Cerebellar nuclear complex (tissue), 1 donor: ENCODE data around the gene SPRY4.
A peak's percentile ranks its signal among the peaks of the same experiment; 100 is the strongest.
"Not testable (repeated sequence)": the region's sequence is repeated elsewhere in the genome, so short reads cannot be mapped to it uniquely, and the experiment has no call there.

ENCODE experiments used
- DNase-seq, 2 experiments: peaks; one replicate each; lab custom pipeline; 2025; lab: John Stamatoyannopoulos, UW

The SPRY4 gene

GRCh38 chr5:142295084-142295758 lies 29.6 kb downstream of the SPRY4 start:
- no peak for DNase-seq

DNA sequence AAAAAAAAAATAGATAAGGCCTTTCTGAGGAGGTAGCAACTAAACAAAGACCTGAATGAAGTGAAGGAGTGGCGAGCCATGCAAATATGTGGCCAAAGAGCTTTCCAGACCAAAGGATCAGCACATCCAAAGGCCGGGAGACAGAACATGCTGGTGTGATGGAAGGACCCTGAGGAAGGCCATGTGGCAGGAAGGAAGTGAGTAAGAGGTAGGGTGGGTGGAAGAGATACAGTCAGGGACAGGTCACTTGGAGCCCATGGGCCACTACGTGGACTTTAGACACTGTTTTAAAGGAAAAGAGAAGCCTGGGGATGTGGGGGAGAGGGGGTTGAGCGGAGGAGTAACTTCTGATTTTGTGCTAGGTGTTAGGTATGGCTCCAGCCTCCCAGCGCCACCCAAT lies 31.3 kb downstream of the SPRY4 start:
- DNase-seq: no peak

DNA sequence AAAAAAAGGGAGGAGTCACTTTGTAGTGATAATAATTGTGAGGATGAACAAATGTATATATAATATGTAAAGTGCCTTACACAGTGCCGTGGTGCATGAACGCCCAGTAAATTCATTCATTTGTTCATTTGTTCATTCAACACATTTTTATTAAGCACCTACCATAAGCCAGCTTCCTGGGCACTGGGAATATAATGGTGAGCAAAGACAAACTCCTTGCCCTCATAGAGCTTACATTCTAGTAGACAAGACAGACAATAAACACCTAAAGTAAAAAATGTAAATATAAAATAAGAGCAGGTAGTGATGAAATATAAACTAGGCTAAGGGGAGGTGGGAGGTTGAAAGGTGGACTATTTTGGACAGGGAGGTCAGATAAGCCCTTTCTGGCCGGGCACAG lies 32.0 kb downstream of the SPRY4 start:
- DNase-seq: no peak

GRCh38 chr5:142292249-142292648 lies 32.6 kb downstream of the SPRY4 start:
- no peak for DNase-seq

DNA sequence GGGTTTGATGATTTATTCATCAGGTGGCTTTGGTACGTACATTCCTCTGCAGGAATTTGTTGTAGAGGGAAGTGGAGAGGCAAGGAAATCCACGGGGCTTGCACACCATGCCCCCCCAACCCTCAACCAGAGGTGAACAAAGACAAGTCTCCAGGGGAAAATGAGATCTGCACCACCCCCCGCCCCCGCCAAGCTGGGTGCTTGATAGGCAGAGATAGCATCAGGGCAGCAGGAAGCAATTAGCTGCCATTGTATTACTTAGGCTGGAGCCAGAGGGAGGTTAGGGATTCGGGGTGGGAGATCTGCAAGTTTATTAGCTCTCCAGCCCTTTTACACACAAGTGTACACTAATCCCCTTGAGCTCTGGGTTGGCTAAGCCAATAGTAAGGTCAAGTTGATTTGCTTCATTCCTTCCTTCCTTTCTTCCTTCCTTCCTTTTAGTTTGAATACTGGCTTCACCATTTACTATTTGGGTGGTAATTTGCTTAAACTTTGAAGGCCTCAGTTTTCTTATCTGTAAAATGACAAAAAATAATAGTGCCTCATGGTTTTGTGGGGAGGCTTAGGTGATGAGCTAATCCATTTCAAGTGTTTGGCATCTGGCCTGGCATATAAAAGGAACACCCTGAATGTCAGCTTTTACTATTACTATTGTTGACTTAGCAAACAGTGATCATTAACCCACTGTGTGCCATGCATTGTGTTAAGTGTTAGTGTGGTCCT lies 34.1 kb downstream of the SPRY4 start:
- DNase-seq: no peak

DNA sequence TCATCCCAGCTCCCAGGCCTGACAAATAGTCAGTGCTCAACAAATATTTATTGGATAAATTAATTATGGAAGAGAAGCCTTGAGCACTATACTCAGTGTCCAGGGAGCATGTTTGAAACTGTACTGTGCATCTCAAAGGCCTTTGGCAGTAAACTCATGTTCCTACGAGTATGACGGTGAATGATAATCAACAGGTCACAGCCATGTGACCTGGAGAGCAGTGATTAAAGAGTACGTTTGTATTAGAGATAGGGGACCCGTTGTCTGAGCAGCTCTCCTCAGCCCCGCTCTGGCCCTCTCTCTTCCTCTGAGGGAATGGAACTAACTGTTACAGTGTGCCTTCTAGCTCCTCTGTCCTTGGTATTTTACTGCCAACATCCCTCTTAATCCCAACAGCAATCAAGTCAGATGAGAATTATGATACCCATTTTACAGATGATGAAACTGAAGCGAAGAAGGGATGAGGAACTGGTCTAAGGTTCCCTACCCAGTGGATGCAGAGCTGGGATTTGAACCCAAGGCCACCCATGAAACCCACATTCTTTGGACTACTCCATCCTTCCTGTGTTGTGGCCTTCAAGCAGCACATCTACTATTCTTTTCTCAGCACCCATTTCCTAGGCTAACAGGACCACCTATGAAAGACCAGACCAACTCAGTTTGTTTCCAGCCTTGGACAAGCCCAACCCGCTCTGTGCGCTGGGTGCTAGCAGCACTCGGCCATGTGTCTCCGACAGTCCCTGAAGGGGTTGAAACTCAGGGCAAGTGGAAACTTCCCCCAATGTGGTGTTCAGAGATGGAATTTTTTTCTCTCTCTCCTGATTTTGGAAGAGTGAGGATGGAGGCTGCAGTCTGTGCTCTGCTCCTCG lies 34.9 kb downstream of the SPRY4 start:
- no peak for DNase-seq

DNA sequence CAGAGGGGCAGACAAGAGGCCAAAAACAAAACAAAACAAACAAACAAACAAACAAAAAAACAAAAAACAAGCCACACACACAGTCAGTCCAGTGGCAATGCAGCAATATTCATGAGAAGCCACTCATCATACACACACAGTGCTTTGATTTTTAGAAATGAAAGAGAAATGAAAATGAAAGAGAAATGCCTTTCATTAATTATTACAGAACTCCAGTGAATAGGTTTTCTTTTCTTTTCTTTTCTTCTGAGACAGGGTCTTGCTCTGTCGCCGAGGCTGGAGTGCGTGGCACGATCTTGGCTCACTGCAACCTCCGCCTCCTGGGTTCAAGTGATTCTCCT lies 36.9 kb downstream of the SPRY4 start:
- DNase-seq: no peak

- peak in 1 of 2 experiments; percentile 0 for DNase-seq
Measured at GRCh38 chr5:142287096-142287972, 37.5 kb downstream of the SPRY4 start.

- DNase-seq: no peak
Measured at GRCh38 chr5:142286111-142286510, 38.7 kb downstream of the SPRY4 start.

- DNase-seq: no peak
Measured at GRCh38 chr5:142283304-142283703, 41.5 kb downstream of the SPRY4 start.

- DNase-seq: no peak
Measured at GRCh38 chr5:142281966-142282365, 42.9 kb downstream of the SPRY4 start.

GRCh38 chr5:142281008-142281367 lies 43.8 kb downstream of the SPRY4 start:
- DNase-seq: no peak

- no peak for DNase-seq
Measured at GRCh38 chr5:142280066-142281007, 44.5 kb downstream of the SPRY4 start.

- no peak for DNase-seq
Measured at GRCh38 chr5:142278627-142279026, 46.2 kb downstream of the SPRY4 start.

DNA sequence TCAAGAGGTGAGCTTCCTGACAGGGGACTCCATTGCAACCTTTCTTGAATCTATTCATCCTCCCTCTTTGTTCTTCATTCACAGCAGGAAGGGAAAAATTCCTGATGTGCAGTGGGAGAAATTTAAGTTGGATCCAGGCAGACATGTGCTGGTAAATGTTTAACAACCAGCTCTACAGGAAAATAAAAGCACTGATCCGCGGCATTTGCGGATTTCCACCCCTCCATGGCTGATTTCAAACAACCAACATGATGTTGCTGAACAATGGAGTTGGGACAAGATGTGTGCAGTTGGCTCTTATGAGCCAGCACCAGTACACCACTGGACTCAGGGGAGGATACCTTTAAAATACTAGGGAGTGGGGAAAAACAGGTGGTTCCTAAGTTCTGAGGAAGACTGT lies 47.0 kb downstream of the SPRY4 start:
- DNase-seq: no peak

- DNase-seq: no peak
Measured at GRCh38 chr5:142276517-142276916, 48.3 kb downstream of the SPRY4 start.

DNA sequence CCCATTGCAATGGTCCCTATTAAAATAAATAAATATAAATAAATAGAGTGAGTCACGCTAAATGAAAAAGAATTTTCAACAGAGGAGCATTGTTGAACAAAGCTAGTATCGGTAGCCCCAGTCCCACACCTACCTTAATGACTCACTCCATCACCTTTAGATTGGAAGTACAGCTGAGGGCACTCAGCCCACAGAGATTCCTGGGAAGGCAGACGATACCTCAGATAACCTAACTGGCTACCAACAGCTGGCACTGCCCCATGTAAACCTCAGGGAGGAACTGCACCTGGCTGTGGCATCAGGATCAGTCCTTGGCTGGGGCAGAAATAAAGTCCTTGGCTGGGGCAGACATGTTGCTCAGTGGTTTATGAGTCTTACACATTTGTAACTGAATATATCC lies 49.3 kb downstream of the SPRY4 start:
- no peak for DNase-seq

DNA sequence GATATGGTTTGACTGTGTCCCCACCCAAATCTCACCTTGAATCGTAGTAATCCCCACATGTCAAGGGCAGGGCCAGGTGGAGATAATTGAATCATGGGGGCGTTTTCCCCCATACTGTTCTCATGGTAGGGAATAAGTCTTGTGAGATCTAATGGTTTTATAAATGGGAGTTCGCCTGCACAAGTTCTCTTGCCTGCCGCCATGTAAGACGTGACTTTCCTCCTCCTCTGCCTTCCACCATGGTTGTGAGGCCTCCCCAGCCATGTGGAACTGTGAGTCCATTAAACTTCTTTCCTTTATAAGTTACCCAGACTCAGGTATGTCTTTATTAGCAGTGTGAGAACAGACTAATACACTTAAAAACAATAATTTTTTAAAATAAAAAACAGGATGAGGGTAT lies 52.2 kb downstream of the SPRY4 start:
- DNase-seq: not testable (repeated sequence)

GRCh38 chr5:142264084-142264483 lies 60.7 kb downstream of the SPRY4 start:
- DNase-seq: not testable (repeated sequence)

DNA sequence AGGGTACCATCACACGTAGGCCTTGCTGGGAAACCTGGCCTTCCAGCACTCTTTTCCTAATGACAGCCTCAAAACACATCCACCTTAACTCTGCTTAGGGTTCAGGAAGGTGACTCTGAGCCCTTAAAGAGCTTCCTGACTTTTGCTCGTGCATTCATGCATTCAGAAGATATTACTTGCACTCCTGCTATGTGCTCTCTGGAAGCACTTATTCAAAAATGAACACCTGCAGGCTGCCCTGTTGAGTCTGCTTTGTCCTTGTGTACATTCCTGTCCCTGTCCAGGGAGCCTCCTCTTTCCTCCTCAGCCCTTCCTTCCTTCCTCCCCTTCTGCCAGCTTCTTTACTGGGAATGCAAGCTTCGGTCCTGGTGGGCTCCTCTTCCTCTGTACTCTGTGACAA lies 61.5 kb downstream of the SPRY4 start:
- no peak for DNase-seq

- no peak for DNase-seq
Measured at GRCh38 chr5:142262683-142263082, 62.1 kb downstream of the SPRY4 start.
